Adipose tissue (tissue), 3 donors: ENCODE data around the gene BAAT. TPM values are rescaled to one million over a fixed set of nuclear protein-coding genes. Genes with fewer than 3 reads are reported as not detected.
"Not testable (repeated sequence)": the region's sequence is repeated elsewhere in the genome, so short reads cannot be mapped to it uniquely, and the experiment has no call there.

Experiments used
- H3K27ac ChIP-seq: one replicate; pipeline ENCODE4 v1.5.1; 2013; ENCODE audit warnings: low read depth, low read length
- WGBS, 3 donors: extraction: QIAGEN DNeasy Blood & Tissue Kit; methylation state at CpG; one replicate each; pipeline ENCODE4 v1.1.7; 2013; 5-methylcytosine and 5-hydroxymethylcytosine counted together
- polyA plus RNA-seq, 3 donors: library from polyadenylated mRNA; stranded (reverse); fragments of 200-250 nt; gene quantifications; one replicate each; pipeline ENCODE4 v1.2.3, GENCODE V29; 2013
- donor health status: healthy with polysubstance abuse.
- donor health status: Bipolar disorder and iron deficiency.
- donor health status: healthy.

Gene BAAT
- polyA plus RNA-seq = under 1 TPM in 2 of 3 donors, not detected in 1; 0.03 to 0.32 TPM

GRCh38 chr9:101384873-101385536 lies at the start of gene BAAT:
Gene BAAT (minus strand): TSS chr9:101385006. CDS start chr9:101371404, 13,602 bp downstream.
- whole genome bisulfite sequencing, 3 donors = 94 to 96% (median 94%) methylated on average over 11 of the region's 11 CpGs
- H3K27ac ChIP-seq = not testable (repeated sequence)

- H3K27ac ChIP-seq = no peak overlapping the region
- 71 to 85% (median 79%) methylated on average over 3 of the region's 3 CpGs for WGBS, 3 donors
Observed at GRCh38 chr9:101433229-101433628, 48.4 kb upstream of the BAAT start.

- H3K27ac ChIP-seq = no peak overlapping the region
- 55 to 90% (median 83%) methylated on average over 1 of the region's 1 CpG for whole genome bisulfite sequencing, 3 donors
Observed at GRCh38 chr9:101432740-101433139, 47.9 kb upstream of the BAAT start.

- H3K27ac ChIP-seq = no peak overlapping the region
Observed at GRCh38 chr9:101432171-101432570, 47.4 kb upstream of the BAAT start.

DNA sequence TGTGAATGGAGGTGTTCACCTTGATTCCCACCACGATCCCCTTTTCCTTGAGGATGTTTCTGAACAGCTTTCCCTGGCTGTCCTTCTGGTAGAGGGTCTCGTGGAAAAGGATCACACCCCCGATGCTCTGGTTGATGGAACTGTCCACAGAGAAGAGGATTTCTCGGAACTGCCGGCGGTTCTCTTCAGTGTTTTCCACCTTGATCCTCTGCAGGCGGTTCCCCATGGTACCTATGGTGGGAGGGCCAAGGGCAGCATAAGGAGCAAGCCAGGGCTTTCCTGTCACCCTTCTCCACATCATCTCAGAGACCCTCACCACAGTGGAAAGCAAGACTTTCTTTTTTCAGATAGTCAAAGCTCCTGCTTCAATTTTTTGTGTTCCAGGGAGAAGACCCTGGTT lies 44.9 kb upstream of the BAAT start:
- no peak overlapping the region for H3K27ac ChIP-seq
- 85 to 94% (median 93%) methylated on average over 7 of the region's 7 CpGs for WGBS, 3 donors

DNA sequence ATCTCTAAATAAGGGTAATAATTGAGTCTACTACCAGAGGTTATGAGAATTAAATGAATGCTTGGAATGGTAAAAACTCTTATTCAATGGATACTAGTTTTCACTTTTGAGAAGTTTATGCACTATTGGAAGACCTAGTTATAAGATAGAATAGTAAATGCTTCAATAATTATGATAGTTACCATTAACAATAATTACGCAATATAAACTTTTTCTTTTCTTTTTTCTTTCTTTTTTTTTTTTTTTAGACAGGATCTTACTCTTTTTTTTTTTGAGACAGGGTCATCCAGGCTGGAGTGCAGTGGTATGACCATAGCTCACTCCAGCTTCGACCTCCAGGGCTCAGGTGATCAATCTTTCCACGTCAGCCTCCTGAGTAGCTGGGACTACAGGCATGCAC lies 44.1 kb upstream of the BAAT start:
- H3K27ac ChIP-seq = no peak overlapping the region
- WGBS, 3 donors = 71 to 84% (median 76%) methylated on average over 3 of the region's 3 CpGs

- H3K27ac ChIP-seq = no peak overlapping the region
- WGBS, 3 donors = 85 to 89% (median 89%) methylated on average over 3 of the region's 3 CpGs
Observed at GRCh38 chr9:101427957-101428655, 43.3 kb upstream of the BAAT start.

GRCh38 chr9:101427358-101427757 lies 42.6 kb upstream of the BAAT start:
- H3K27ac ChIP-seq = no peak overlapping the region
- WGBS, 3 donors = 93 to 98% (median 93%) methylated on average over 8 of the region's 8 CpGs

DNA sequence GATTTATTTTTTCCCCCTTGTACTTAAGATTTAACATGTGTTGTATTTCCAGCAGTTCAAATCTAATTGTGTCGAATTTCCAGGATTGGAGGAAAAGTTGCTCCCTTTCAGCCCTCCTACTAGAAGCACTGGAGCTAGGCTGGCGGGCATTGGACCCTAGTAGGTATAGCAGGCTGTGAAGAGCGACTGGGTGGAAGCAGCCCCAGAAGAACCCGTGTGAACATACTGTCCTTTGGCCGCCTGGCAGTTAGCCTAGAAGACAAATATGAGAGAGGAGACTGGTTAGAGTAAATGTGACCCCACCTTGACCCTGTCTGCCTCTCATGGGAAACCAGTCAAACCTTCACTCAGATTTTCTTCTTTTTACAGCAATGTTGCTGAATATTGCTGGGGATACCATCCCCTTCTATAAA lies 36.9 kb upstream of the BAAT start:
- H3K27ac ChIP-seq = no peak overlapping the region
- 45 to 81% (median 78%) methylated on average over 5 of the region's 5 CpGs for WGBS, 3 donors

DNA sequence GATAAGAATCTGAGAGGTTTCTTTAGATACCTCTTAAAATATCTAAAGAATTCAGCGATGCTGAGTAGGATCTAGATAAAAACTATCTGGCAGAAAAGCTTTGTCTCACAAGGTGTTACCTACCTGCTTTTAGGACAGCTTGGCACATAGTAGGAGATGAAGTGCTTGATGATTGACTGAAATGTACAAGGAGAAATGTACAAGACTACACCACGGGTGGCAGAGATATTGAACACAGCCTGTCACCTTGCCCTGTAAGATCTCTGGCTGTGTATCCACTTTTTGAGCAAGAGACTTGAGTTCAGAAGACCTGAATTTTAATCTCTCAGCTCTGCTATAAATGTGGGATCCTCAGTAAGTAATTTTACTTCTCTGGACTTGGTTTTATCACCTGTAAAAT lies 35.1 kb upstream of the BAAT start:
- 82 to 97% (median 91%) methylated on average over 2 of the region's 2 CpGs for WGBS, 3 donors
- no peak overlapping the region for H3K27ac ChIP-seq

DNA sequence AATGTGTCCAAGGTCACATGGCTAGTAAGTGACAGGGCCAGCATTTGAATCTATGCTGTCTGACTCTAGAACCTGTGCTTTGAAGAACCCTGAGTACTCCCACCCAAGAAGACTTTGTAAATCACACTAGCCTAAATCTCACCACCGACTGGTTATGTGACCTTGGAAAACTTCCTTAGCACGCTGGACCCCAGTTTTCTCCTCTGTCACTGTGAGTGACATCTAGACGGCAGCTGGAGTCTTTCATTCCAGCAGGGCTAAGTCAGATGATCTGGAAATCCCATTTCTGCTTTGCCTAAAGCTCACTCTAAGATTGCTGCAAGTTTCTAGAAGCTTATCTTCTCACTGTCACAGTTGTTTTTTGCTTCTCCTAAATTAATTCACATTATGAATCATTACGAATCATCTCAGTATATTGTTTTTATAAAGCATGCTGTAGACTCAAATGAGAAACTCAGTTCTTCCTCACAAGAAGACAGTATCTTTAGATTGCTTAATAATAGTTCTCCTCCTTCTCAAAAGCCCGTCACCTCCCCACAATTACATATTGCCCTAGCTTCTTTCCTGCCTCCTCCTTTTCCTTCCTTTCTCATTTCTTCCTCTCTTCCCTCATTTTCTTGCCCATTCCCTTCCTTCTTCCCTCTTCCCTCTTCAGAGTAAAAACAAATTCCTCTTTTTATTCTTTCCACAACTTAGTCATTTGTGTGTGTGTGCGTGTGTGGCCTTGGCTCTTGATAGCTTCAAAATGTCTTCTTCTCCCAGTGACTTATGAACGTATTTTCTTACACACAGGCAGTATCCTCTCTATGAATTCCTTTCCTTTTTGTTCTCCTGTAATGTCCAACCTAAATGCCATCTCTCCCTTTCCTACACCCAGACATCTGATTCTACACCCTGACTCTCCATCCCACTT lies 34.0 kb upstream of the BAAT start:
- WGBS, 3 donors = 64 to 70% (median 67%) methylated on average over 7 of the region's 7 CpGs
- no peak overlapping the region for H3K27ac ChIP-seq

DNA sequence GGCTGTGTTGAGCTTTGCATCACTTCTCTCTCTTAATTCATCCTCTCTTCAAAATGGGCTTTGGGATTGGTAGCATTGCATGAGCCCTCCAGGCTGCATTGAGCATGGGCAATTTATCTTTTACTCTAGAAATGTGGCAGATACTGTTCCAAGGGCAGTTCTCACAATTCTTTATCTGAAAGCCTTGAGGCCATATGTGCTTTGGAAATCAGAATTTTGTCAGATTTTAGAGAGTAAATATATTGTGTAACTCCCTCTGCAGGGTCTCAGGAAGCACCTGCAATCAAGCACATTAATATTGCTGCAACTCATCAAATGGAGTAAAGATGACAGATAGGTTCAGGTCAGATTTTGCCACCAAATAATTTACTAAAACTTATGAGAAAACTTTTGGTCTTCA lies 33.2 kb upstream of the BAAT start:
- H3K27ac ChIP-seq = no peak overlapping the region

DNA sequence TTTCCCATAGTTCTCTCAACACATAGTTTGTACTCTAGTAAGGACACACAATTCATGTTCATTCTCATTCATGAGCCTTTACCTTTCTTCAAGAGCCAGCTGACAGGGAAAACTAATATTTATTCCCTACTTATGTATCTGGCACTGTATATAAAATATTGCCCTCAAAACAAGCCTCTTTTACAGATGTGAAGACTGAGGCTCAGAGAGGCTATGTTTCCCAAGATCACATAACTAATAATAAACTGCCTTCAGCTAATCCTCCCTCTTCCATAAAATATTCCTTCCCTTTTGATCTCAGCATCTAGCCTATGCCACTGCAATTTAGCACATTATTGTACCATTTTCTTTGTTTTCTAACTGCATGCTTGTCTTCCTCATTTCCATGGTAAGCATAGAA lies 32.6 kb upstream of the BAAT start:
- H3K27ac ChIP-seq = no peak overlapping the region

- H3K27ac ChIP-seq = no peak overlapping the region
Observed at GRCh38 chr9:101415578-101415977, 30.8 kb upstream of the BAAT start.

GRCh38 chr9:101414839-101415238 lies 30.0 kb upstream of the BAAT start:
- no peak overlapping the region for H3K27ac ChIP-seq

DNA sequence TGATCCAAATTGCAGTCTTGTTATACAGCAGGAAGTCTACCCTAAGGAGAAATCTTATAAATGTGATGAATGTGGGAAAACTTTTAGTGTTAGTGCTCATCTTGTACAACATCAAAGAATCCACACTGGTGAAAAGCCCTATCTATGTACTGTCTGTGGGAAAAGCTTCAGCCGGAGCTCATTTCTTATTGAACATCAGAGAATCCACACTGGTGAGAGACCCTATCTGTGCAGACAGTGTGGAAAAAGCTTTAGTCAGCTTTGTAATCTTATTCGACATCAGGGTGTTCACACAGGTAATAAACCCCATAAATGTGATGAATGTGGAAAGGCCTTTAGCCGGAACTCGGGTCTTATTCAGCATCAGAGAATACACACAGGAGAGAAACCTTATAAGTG lies 24.3 kb upstream of the BAAT start:
- 97 to 99% (median 97%) methylated on average over 4 of the region's 4 CpGs for WGBS, 3 donors
- H3K27ac ChIP-seq = no peak overlapping the region

- WGBS, 3 donors = 97% methylated on average over 5 of the region's 5 CpGs
- no peak overlapping the region for H3K27ac ChIP-seq
Observed at GRCh38 chr9:101408374-101409078, 23.7 kb upstream of the BAAT start.

DNA sequence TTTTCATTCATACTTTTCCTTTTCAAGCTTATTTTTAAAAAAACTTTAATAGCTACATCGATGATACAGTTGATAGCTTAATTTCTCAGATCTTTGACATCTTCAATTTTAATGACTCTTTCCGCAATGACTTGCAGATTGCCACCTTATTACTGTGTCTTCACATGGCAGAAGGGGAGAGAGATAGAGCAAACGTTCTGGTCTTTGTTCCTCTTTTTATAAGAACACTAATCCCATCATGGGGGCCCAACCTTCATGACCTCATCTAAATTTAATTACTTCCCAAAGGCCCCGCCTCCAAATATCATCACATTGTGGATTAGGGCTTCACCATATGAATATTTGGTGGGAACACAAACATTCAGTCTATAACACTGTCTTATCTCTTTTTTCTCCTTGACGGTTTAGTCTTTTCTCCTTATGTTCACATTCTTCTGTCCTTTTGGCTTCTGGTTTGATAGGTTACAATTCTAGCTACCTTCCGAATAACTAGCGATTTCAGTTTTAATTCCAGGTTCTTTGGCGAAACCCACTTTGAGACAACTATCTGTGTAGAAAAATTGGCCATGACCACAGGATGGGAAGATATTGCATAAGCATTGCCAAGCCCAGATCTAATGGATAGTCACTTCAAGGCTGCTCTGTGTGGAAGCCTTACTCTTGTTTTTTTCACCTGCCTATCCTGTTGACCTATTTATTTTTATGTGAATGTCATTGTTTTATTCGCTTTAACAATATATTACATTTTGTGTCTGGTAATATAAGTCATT lies 18.9 kb upstream of the BAAT start:
- WGBS, 3 donors = 92 to 94% (median 93%) methylated on average over 9 of the region's 9 CpGs
- H3K27ac ChIP-seq = no peak overlapping the region
